HepG2 (cell line): ENCODE measurements around the gene PPP2R5E. TPM values are rescaled to one million over a fixed set of nuclear protein-coding genes. Genes with fewer than 3 reads are reported as not detected.

ENCODE experiments used
- ARNT2 ChIP-seq: sonication (generic); formaldehyde crosslinking; IDR thresholded peaks from 2 replicates; pipeline ENCODE4 v1.8.0; 2022; ENCODE audit warnings: mild to moderate bottlenecking, low read depth, missing genetic modification reagents, moderate library complexity
- DR1 ChIP-seq: sonication (generic); formaldehyde crosslinking; IDR thresholded peaks from 2 replicates; pipeline ENCODE4 v1.8.0; 2021; ENCODE audit warnings: mild to moderate bottlenecking, missing genetic modification reagents, inconsistent platforms
- HNF1B ChIP-seq: sonication (generic); formaldehyde crosslinking; IDR thresholded peaks from 2 replicates; pipeline ENCODE4 v1.5.1; 2020; ENCODE audit warnings: mild to moderate bottlenecking, moderate library complexity, missing genetic modification reagents
- KAT7 ChIP-seq: IDR thresholded peaks from 2 replicates; pipeline ENCODE4 v1.6.1; 2018; ENCODE audit warnings: borderline replicate concordance, missing compliant biosample characterization
- KAT8 ChIP-seq: IDR thresholded peaks from 2 replicates; pipeline ENCODE4 v1.6.1; 2016; ENCODE audit warnings: missing genetic modification reagents, missing compliant biosample characterization
- KLF15 ChIP-seq: sonication (generic); formaldehyde crosslinking; IDR thresholded peaks from 2 replicates; pipeline ENCODE4 v1.8.1; 2023; ENCODE audit warnings: borderline replicate concordance, mild to moderate bottlenecking, inconsistent platforms, missing genetic modification reagents, mixed read lengths
- MAFF ChIP-seq: IDR thresholded peaks from 2 replicates; pipeline ENCODE4 v1.6.1; 2011; ENCODE audit warnings: low read depth, low read length, improper control_type of control experiment
- MBD4 ChIP-seq: IDR thresholded peaks from 2 replicates; pipeline ENCODE4 v1.6.1; 2012; ENCODE audit warnings: low read length, inconsistent platforms, borderline replicate concordance
- POLR2G ChIP-seq: fragments of 200-400 bp; formaldehyde crosslinking; IDR thresholded peaks from 2 replicates; pipeline ENCODE4 v1.6.1; 2018; ENCODE audit warnings: mild to moderate bottlenecking, low read depth, low read length, moderate library complexity
- RBM39 ChIP-seq: fragments of 200-400 bp; formaldehyde crosslinking; IDR thresholded peaks from one replicate; pipeline ENCODE4 v1.6.1; 2018; ENCODE audit warnings: antibody characterized with exemption, mild to moderate bottlenecking, low read depth, low read length; ENCODE audit not compliant: poor library complexity, severe bottlenecking
- REST ChIP-seq, 2 experiments: IDR thresholded peaks; 2 replicates each; pipeline ENCODE4 v1.6.1; 2011 to 2012; ENCODE audit warnings: low read length in 2 of 2, borderline replicate concordance in 1 of 2, low read depth in 1 of 2, mild to moderate bottlenecking in 1 of 2, moderate library complexity in 1 of 2
- SALL1 ChIP-seq: sonication (generic); formaldehyde crosslinking; IDR thresholded peaks from 2 replicates; pipeline ENCODE4 v1.8.0; 2022; ENCODE audit warnings: mild to moderate bottlenecking, missing genetic modification reagents
- SAP130 ChIP-seq: IDR thresholded peaks from 2 replicates; pipeline ENCODE4 v1.6.1; 2016; ENCODE audit warnings: low read depth
- SMARCC2 ChIP-seq: fragments of 450-650 bp; IDR thresholded peaks from 2 replicates; pipeline ENCODE4 v1.6.1; 2017; ENCODE audit warnings: antibody characterized with exemption, mild to moderate bottlenecking
- ZNF17 ChIP-seq: sonication (generic); formaldehyde crosslinking; IDR thresholded peaks from 2 replicates; pipeline ENCODE4 v1.5.0; 2020; ENCODE audit warnings: mild to moderate bottlenecking, missing genetic modification reagents
- ZNF274 ChIP-seq: sonication (generic); formaldehyde crosslinking; IDR thresholded peaks from 2 replicates; pipeline ENCODE4 v1.5.1; 2020; ENCODE audit warnings: mild to moderate bottlenecking, missing genetic modification reagents
- ZNF292 ChIP-seq: sonication (generic); formaldehyde crosslinking; IDR thresholded peaks from 2 replicates; pipeline ENCODE4 v1.8.1; 2022; ENCODE audit warnings: mild to moderate bottlenecking, low read depth, missing genetic modification reagents, borderline replicate concordance
- ZNF3 ChIP-seq: IDR thresholded peaks from 2 replicates; pipeline ENCODE4 v1.7.0; 2017; ENCODE audit warnings: inconsistent platforms
- ZNF331 ChIP-seq: sonication (generic); formaldehyde crosslinking; IDR thresholded peaks from 2 replicates; pipeline ENCODE4 v1.4.0; 2020; ENCODE audit warnings: missing genetic modification reagents
- ZNF432 ChIP-seq: sonication (generic); formaldehyde crosslinking; IDR thresholded peaks from 2 replicates; pipeline ENCODE4 v1.5.0; 2020; ENCODE audit warnings: missing genetic modification reagents, mild to moderate bottlenecking, borderline replicate concordance
- ZNF484 ChIP-seq: sonication (generic); formaldehyde crosslinking; IDR thresholded peaks from 2 replicates; pipeline ENCODE4 v1.5.1; 2020; ENCODE audit warnings: mild to moderate bottlenecking, low read depth, missing genetic modification reagents, borderline replicate concordance
- ZNF878 ChIP-seq: sonication (generic); formaldehyde crosslinking; IDR thresholded peaks from 2 replicates; pipeline ENCODE4 v1.8.1; 2023; ENCODE audit warnings: mild to moderate bottlenecking, missing genetic modification reagents, moderate library complexity
- polyA plus RNA-seq, 8 experiments: library from polyadenylated mRNA; depleted of rRNA in 3 of 8; stranded (reverse) in 7 of 8; unstranded in 1 of 8; fragments of >200 nt; fragmentation: Illumina TruSeq in 4 of 8; extraction: Trizol in 4 of 8; gene quantifications; 2 replicates each; pipeline versions ENCODE4 v1.2.1 to v1.2.3, GENCODE V29; 2011 to 2016; ENCODE audit warnings: low read depth in 4 of 8, missing spikeins in 1 of 8, mixed read lengths in 1 of 8; ENCODE audit not compliant: insufficient read depth in 1 of 8
- total RNA-seq, 5 experiments: library from RNA; depleted of rRNA; stranded (reverse); fragments of >200 nt; fragmentation: Illumina TruSeq; extraction: Trizol; gene quantifications; 2 replicates each; pipeline ENCODE4 v1.2.3, GENCODE V29; 2016; ENCODE audit warnings: low read depth in 1 of 5
- TF ChIP-seq, protein P1 (sequence below): sonication (generic); formaldehyde crosslinking; IDR thresholded peaks from 2 replicates; pipeline ENCODE4 v1.8.0; 2022; ENCODE audit warnings: missing genetic modification reagents, mild to moderate bottlenecking, borderline replicate concordance
- TF ChIP-seq, protein P2 (sequence below): sonication (generic); formaldehyde crosslinking; IDR thresholded peaks from 2 replicates; pipeline ENCODE4 v1.5.0; 2020; ENCODE audit warnings: missing genetic modification reagents

PPP2R5E gene
- total and polyA plus RNA-seq, 2 of the 13 experiments (the other 11 are each of a cell fraction or from before 2014, with no cell fraction given), result 8.9 to 11.0 TPM

DNA sequence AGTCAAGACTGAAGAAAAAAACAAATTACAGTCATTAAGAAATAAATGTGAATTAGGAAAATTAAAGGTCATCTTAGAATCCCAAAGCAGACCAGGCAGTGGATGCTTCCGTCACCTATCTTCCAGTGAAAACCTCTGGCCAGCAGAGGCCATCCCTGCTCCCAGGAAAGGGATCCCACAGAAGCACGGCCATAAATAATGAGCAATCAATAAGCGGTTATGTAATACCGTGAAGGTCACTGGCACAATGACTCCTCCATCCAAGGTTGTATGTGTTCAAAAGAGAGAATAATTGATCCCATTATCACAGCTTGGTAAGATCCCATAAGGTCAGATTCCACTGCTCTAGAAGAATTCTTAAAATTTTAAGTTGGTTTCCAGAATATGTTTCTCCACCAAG lies 85.7 kb downstream of the PPP2R5E start (continued):
- TF ChIP-seq HNF1B (CRISPR knock-in tag) (0 out of 2 replicates have a peak, but pooled peaks have one; percentile 35), ZNF331 (CRISPR knock-in tag) (peak; percentile 43; the same call in 1 of the 2 replicates), ZNF432 (CRISPR knock-in tag) (no peak), MBD4 (no peak), MAFF (no peak), ZNF292 (no peak), ARNT2 (CRISPR knock-in tag) (no peak), KAT8 (CRISPR knock-in tag) (peak; percentile 55; the same call in 1 of the 2 replicates), ZNF3 (CRISPR knock-in tag) (no peak), RBM39 (no peak), ZNF274 (CRISPR knock-in tag) (no peak), SAP130 (CRISPR knock-in tag) (peak; percentile 59; the same call in 1 of the 2 replicates), ZNF878 (CRISPR knock-in tag) (no peak), SALL1 (CRISPR knock-in tag) (peak; percentile 81), DR1 (CRISPR knock-in tag) (no peak), REST (IDR thresholded peaks at IDR 0.05; ENCODE audit: borderline replicate concordance in 1 of 2, low read depth in 1 of 2, low read length in 2 of 2) (no peak), KAT7 (CRISPR knock-in tag) (no peak), ZNF17 (CRISPR knock-in tag) (no peak), SMARCC2 (no peak), POLR2G (no peak), ZNF484 (CRISPR knock-in tag) (no peak), KLF15 (no peak)
- TF ChIP-seq, protein P1, sequence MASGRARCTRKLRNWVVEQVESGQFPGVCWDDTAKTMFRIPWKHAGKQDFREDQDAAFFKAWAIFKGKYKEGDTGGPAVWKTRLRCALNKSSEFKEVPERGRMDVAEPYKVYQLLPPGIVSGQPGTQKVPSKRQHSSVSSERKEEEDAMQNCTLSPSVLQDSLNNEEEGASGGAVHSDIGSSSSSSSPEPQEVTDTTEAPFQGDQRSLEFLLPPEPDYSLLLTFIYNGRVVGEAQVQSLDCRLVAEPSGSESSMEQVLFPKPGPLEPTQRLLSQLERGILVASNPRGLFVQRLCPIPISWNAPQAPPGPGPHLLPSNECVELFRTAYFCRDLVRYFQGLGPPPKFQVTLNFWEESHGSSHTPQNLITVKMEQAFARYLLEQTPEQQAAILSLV (CRISPR knock-in tag), result no peak
- TF ChIP-seq, protein P2, sequence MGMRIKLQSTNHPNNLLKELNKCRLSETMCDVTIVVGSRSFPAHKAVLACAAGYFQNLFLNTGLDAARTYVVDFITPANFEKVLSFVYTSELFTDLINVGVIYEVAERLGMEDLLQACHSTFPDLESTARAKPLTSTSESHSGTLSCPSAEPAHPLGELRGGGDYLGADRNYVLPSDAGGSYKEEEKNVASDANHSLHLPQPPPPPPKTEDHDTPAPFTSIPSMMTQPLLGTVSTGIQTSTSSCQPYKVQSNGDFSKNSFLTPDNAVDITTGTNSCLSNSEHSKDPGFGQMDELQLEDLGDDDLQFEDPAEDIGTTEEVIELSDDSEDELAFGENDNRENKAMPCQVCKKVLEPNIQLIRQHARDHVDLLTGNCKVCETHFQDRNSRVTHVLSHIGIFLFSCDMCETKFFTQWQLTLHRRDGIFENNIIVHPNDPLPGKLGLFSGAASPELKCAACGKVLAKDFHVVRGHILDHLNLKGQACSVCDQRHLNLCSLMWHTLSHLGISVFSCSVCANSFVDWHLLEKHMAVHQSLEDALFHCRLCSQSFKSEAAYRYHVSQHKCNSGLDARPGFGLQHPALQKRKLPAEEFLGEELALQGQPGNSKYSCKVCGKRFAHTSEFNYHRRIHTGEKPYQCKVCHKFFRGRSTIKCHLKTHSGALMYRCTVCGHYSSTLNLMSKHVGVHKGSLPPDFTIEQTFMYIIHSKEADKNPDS (CRISPR knock-in tag), result no peak
